Thoracic aorta (tissue), 2 donors: ENCODE measurements around the gene LUZP2. TPM values are rescaled to one million over a fixed set of nuclear protein-coding genes. Genes with fewer than 3 reads are reported as not detected.

Source experiments
- ATAC-seq: fragments of 150-250 bp; one replicate; pipeline ENCODE4 v1.8.0; 2017; ENCODE audit warnings: low read depth; ENCODE audit not compliant: insufficient number of reproducible peaks, low FRiP score
- DNase-seq: peaks from one replicate; pipeline ENCODE4 v3.0.0-alpha.2; 2020; ENCODE audit warnings: low spot score
- H3K27ac ChIP-seq, 2 donors: fragments of 200-600 bp; sonication (generic); 1 replicate in 1 of 2; 2 replicates in 1 of 2; pipeline ENCODE4 v1.5.1; 2016; ENCODE audit warnings: mild to moderate bottlenecking in 2 of 2, moderate library complexity in 2 of 2
- H3K27me3 ChIP-seq: fragments of 200-600 bp; sonication (generic); replicated peaks from 2 replicates; pipeline ENCODE4 v1.6.0; 2016; ENCODE audit warnings: mild to moderate bottlenecking; ENCODE audit not compliant: insufficient read depth
- H3K36me3 ChIP-seq: fragments of 200-600 bp; sonication (generic); one replicate; pipeline ENCODE4 v1.5.1; 2016
- H3K4me1 ChIP-seq, 2 donors: fragments of 200-600 bp; sonication (generic); 1 replicate in 1 of 2; 2 replicates in 1 of 2; pipeline versions ENCODE4 v1.5.1 to v1.6.0; 2016; ENCODE audit warnings: low read depth in 2 of 2, mild to moderate bottlenecking in 1 of 2; ENCODE audit not compliant: control insufficient read depth in 1 of 2
- H3K4me3 ChIP-seq: fragments of 200-600 bp; sonication (generic); 2 replicates; pipeline ENCODE4 v1.5.1; 2016; ENCODE audit warnings: mild to moderate bottlenecking
- H3K9me3 ChIP-seq: fragments of 200-600 bp; sonication (generic); 2 replicates; pipeline ENCODE4 v1.5.1; 2016
- total RNA-seq, 2 donors: library from RNA; depleted of rRNA; stranded (reverse); fragments of >200 nt; gene quantifications; one replicate each; pipeline versions ENCODE4 v1.1.0 to v1.2.3, GENCODE V29; 2016
- TF ChIP-seq, protein P1 (sequence below): fragments of 200-600 bp; sonication (generic); IDR thresholded peaks from one replicate; pipeline ENCODE4 v1.5.1; 2019; ENCODE audit warnings: antibody characterized with exemption

The LUZP2 gene
- total RNA-seq, 2 donors from 2014 or later, result 0.41 TPM; not detected in 1

DNA sequence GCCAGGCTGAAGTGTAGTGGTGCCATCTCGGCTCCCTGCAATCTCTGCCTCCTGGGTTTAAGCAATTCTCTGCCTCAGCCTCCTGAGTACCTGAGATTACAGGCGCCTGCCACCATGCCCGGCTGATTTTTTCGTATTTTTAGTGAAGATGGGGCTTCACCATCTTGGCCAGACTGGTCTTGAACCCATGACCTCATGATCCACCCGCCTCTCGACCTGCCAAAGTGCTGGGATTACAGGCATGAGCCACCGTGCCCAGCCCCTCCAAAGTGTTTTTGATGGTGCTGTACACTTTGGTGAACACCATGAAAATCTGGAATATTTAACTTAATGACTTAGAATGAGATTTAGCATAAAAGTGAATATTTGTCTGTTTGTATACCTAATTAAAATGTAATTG, 5.6 kb downstream of the LUZP2 start:
- DNase-seq (no peak), ATAC-seq (no peak)
- H3K27ac ChIP-seq, result no peak overlapping the region
- H3K9me3 ChIP-seq, result no peaks in the 10 kb centered on the region
- no peaks in the 10 kb centered on the region for H3K4me1 ChIP-seq
- H3K36me3 ChIP-seq, result no peaks in the 10 kb centered on the region
- H3K27me3 ChIP-seq, result no peaks in the 10 kb centered on the region
- no peak overlapping the region for H3K4me3 ChIP-seq
- TF ChIP-seq, protein P1, sequence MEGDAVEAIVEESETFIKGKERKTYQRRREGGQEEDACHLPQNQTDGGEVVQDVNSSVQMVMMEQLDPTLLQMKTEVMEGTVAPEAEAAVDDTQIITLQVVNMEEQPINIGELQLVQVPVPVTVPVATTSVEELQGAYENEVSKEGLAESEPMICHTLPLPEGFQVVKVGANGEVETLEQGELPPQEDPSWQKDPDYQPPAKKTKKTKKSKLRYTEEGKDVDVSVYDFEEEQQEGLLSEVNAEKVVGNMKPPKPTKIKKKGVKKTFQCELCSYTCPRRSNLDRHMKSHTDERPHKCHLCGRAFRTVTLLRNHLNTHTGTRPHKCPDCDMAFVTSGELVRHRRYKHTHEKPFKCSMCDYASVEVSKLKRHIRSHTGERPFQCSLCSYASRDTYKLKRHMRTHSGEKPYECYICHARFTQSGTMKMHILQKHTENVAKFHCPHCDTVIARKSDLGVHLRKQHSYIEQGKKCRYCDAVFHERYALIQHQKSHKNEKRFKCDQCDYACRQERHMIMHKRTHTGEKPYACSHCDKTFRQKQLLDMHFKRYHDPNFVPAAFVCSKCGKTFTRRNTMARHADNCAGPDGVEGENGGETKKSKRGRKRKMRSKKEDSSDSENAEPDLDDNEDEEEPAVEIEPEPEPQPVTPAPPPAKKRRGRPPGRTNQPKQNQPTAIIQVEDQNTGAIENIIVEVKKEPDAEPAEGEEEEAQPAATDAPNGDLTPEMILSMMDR, result no peak

DNA sequence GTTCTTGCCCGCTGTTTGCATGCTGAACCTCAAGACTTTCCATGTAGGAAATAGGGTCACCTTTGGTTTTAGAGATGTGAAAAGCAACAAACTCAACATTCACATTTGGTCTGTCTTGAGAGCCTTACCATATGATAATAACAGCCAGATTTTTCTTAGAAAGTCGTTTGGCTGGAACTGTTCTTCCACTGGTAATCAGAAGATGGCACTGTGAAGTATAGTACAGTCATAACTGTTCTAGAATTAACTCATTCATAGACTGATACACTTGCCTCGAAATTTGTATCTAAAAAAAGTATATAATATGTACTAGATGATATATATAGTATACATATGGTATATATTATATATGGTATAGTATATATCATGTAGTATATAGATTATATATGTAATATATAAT, 12.3 kb downstream of the LUZP2 start:
- Histone ChIP-seq H3K36me3 (no peaks in the 10 kb centered on the region), H3K27me3 (no peaks in the 10 kb centered on the region), H3K27ac (no peak overlapping the region), H3K4me1 (no peaks in the 10 kb centered on the region), H3K9me3 (no peaks in the 10 kb centered on the region), H3K4me3 (no peak overlapping the region)
- DNase-seq (no peak), ATAC-seq (no peak)
- TF ChIP-seq, protein P1, result no peak

DNA sequence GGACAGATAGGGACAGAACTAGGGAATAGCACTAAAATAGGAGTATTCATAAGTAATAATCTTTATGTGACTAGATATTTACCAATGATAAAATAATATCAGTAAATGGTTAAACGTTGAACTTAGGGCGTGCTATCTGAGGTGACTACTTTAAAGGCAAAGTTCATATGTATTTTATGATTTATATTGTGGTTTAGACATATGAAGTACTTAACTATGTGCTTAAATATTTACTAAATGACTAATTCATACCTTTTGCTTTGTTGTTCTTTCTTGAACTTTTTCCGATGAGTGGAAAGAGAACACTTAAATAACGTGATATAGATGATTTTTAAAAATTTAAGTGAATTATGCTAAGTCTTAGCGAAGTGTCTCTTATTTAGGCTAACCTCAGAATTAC, 14.7 kb downstream of the LUZP2 start:
- Histone ChIP-seq H3K27ac (no peak overlapping the region), H3K4me3 (no peak overlapping the region), H3K27me3 (no peaks in the 10 kb centered on the region), H3K36me3 (no peaks in the 10 kb centered on the region), H3K9me3 (no peaks in the 10 kb centered on the region), H3K4me1 (no peaks in the 10 kb centered on the region)
- TF ChIP-seq, protein P1, result no peak
- no peak for DNase-seq
- no peak for ATAC-seq

DNA sequence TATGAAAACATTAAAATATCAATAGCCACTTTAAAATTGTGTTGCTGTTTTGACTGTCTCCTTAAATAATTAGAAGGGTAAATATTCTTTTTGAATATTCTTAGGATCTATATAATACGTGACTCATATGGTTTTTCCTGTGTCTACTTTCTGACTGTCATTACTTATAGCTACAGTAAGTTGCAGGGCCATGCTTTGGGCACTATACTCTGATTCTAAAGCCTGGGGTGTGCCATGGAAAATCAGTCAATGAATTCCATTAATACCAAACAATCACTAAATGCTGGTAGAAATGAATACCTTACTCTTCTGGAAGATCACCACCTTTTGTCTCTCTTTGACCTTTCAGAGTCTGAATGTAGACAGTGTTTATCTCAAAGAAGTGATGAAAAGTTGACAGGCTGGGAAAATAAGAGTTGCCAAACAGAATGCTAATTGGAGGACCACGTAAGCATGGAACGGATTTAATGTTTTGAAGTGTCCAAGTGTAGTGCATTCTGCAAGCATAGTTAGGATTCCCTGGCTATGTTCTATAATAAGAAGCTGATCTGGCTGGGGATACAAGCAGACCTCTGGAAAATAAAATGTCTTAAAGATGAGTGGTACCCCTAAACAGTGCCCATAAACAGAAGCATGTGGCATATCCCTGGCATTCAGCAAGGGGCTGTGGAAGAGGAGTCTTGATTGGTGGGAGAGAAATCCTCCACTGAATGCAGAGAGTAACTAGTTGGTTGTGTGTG, 16.8 kb downstream of the LUZP2 start:
- TF ChIP-seq, protein P1, result no peak
- Histone ChIP-seq H3K27me3 (no peaks in the 10 kb centered on the region), H3K4me1 (no peaks in the 10 kb centered on the region), H3K27ac (no peak overlapping the region), H3K4me3 (no peak overlapping the region), H3K9me3 (no peaks in the 10 kb centered on the region), H3K36me3 (no peaks in the 10 kb centered on the region)
- no peak for DNase-seq
- ATAC-seq, result no peak

DNA sequence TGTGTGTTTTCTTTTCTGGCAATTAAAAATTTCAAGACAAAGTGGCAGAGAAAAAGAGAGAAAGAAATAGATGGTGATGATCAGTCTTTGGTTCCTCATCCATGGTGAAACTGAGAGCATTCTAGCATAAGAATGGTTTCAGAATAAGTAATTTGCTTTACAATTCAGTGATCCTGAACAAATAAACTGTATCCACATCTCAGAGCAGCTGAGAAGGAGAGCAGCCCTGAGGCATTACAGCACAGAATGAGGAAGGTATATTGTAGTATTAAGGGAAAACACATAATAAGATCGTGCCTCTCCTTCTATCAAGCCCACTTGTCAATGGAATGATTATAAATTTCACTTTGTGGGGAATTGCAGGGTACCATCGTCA, 17.4 kb downstream of the LUZP2 start:
- H3K4me1 ChIP-seq, result no peaks in the 10 kb centered on the region
- TF ChIP-seq, protein P1, result no peak
- H3K36me3 ChIP-seq, result no peaks in the 10 kb centered on the region
- no peaks in the 10 kb centered on the region for H3K27me3 ChIP-seq
- no peak overlapping the region for H3K27ac ChIP-seq
- DNase-seq, result no peak
- H3K4me3 ChIP-seq, result no peak overlapping the region
- ATAC-seq, result no peak
- H3K9me3 ChIP-seq, result no peaks in the 10 kb centered on the region
